ENCODE results near the gene SCN1B. TPM values are rescaled to one million over a fixed set of nuclear protein-coding genes. Genes with fewer than 3 reads are reported as not detected.

The SCN1B gene
- total and polyA plus RNA-seq, 2 of the 13 experiments (the other 11 are each of a cell fraction or from before 2014, with no cell fraction given): 2.7 to 20.1 TPM

GRCh38 chr19:35004517-35005255 lies 25.6 kb upstream of the SCN1B start (continued):
- no peak for TF ChIP-seq ZNF646 (CRISPR knock-in tag; IDR thresholded peaks at IDR 0.05)
- no peak for TF ChIP-seq AKNA (CRISPR knock-in tag; IDR thresholded peaks at IDR 0.05; ENCODE audit: borderline replicate concordance)
- TF ChIP-seq MEIS2 (CRISPR knock-in tag; IDR thresholded peaks at IDR 0.05): no peak
- 0 out of 4 replicates have a peak, but pooled peaks of 1 of the 2 experiments have one; percentile 23 for TF ChIP-seq POLR2A (IDR thresholded peaks at IDR 0.05; ENCODE audit: insufficient read depth in 1 of 2, low read depth in 2 of 2, low read length in 2 of 2)
